ENCODE results near the gene CDKL4.
"Not testable (repeated sequence)": the region's sequence is repeated elsewhere in the genome, so short reads cannot be mapped to it uniquely, and the experiment has no call there.

CDKL4 gene

GRCh38 chr2:39171621-39172020 is 72.1 kb downstream of the CDKL4 start:
- FAIRE-seq (no peak), DNase-seq (ENCODE audit: insufficient read length, low spot score) (no peak)
- TF ChIP-seq PAX5 (IDR thresholded peaks at IDR 0.05; ENCODE audit: insufficient read depth, low read length, severe bottlenecking) (no peak), POLR2AphosphoS5 (IDR thresholded peaks at IDR 0.05; ENCODE audit: low read depth, low read length) (no peak), POLR2A (IDR thresholded peaks at IDR 0.05; ENCODE audit: low read depth, low read length) (no peak), POU2F2 (IDR thresholded peaks at IDR 0.05; ENCODE audit: low read depth, low read length) (no peak), TAF1 (IDR thresholded peaks at IDR 0.05; ENCODE audit: low read depth, low read length) (no peak), SPI1 (IDR thresholded peaks at IDR 0.05; ENCODE audit: low read depth, low read length) (no peak)

- no peak for FAIRE-seq
- TF ChIP-seq TAF1 (IDR thresholded peaks at IDR 0.05; ENCODE audit: low read depth, low read length): no peak
- TF ChIP-seq PAX5 (IDR thresholded peaks at IDR 0.05; ENCODE audit: insufficient read depth, low read length, severe bottlenecking): no peak
- no peak for TF ChIP-seq POLR2A (IDR thresholded peaks at IDR 0.05; ENCODE audit: low read depth, low read length)
- no peak for TF ChIP-seq POU2F2 (IDR thresholded peaks at IDR 0.05; ENCODE audit: low read depth, low read length)
- no peak for DNase-seq (ENCODE audit: insufficient read length, low spot score)
These were observed 79.7 kb downstream of the CDKL4 start for GRCh38 chr2:39164089-39164488.

- no peak for TF ChIP-seq POLR2AphosphoS5 (IDR thresholded peaks at IDR 0.05; ENCODE audit: low read depth, low read length)
- no peak for TF ChIP-seq SPI1 (IDR thresholded peaks at IDR 0.05; ENCODE audit: low read depth, low read length)
- TF ChIP-seq POLR2A (IDR thresholded peaks at IDR 0.05; ENCODE audit: low read depth, low read length): no peak
- no peak for TF ChIP-seq POU2F2 (IDR thresholded peaks at IDR 0.05; ENCODE audit: low read depth, low read length)
- no peak for TF ChIP-seq PAX5 (IDR thresholded peaks at IDR 0.05; ENCODE audit: insufficient read depth, low read length, severe bottlenecking)
- TF ChIP-seq TAF1 (IDR thresholded peaks at IDR 0.05; ENCODE audit: low read depth, low read length): no peak
- FAIRE-seq (no peak), DNase-seq (ENCODE audit: insufficient read length, low spot score) (no peak)
These were observed 82.8 kb downstream of the CDKL4 start for GRCh38 chr2:39160982-39161381.

GRCh38 chr2:39159283-39159682 is 84.5 kb downstream of the CDKL4 start:
- TF ChIP-seq POU2F2 (IDR thresholded peaks at IDR 0.05; ENCODE audit: low read depth, low read length) (no peak), POLR2A (IDR thresholded peaks at IDR 0.05; ENCODE audit: low read depth, low read length) (no peak), POLR2AphosphoS5 (IDR thresholded peaks at IDR 0.05; ENCODE audit: low read depth, low read length) (no peak), TAF1 (IDR thresholded peaks at IDR 0.05; ENCODE audit: low read depth, low read length) (no peak), SPI1 (IDR thresholded peaks at IDR 0.05; ENCODE audit: low read depth, low read length) (no peak), PAX5 (IDR thresholded peaks at IDR 0.05; ENCODE audit: insufficient read depth, low read length, severe bottlenecking) (no peak)
- no peak for DNase-seq (ENCODE audit: insufficient read length, low spot score)
- no peak for FAIRE-seq

GRCh38 chr2:39158351-39158750 is 85.4 kb downstream of the CDKL4 start:
- FAIRE-seq: no peak
- no peak for DNase-seq (ENCODE audit: insufficient read length, low spot score)
- TF ChIP-seq POLR2AphosphoS5 (IDR thresholded peaks at IDR 0.05; ENCODE audit: low read depth, low read length) (no peak), POU2F2 (IDR thresholded peaks at IDR 0.05; ENCODE audit: low read depth, low read length) (no peak), SPI1 (IDR thresholded peaks at IDR 0.05; ENCODE audit: low read depth, low read length) (no peak), TAF1 (IDR thresholded peaks at IDR 0.05; ENCODE audit: low read depth, low read length) (no peak), PAX5 (IDR thresholded peaks at IDR 0.05; ENCODE audit: insufficient read depth, low read length, severe bottlenecking) (no peak), POLR2A (IDR thresholded peaks at IDR 0.05; ENCODE audit: low read depth, low read length) (no peak)

GRCh38 chr2:39156846-39157245 is 86.9 kb downstream of the CDKL4 start:
- DNase-seq (ENCODE audit: insufficient read length, low spot score): no peak
- no peak for FAIRE-seq
- no peak for TF ChIP-seq PAX5 (IDR thresholded peaks at IDR 0.05; ENCODE audit: insufficient read depth, low read length, severe bottlenecking)
- TF ChIP-seq POU2F2 (IDR thresholded peaks at IDR 0.05; ENCODE audit: low read depth, low read length): no peak
- no peak for TF ChIP-seq POLR2A (IDR thresholded peaks at IDR 0.05; ENCODE audit: low read depth, low read length)
- TF ChIP-seq TAF1 (IDR thresholded peaks at IDR 0.05; ENCODE audit: low read depth, low read length): no peak
- TF ChIP-seq POLR2AphosphoS5 (IDR thresholded peaks at IDR 0.05; ENCODE audit: low read depth, low read length): no peak

- DNase-seq (ENCODE audit: insufficient read length, low spot score): no peak
- no peak for FAIRE-seq
- TF ChIP-seq POU2F2 (IDR thresholded peaks at IDR 0.05; ENCODE audit: low read depth, low read length): no peak
- no peak for TF ChIP-seq TAF1 (IDR thresholded peaks at IDR 0.05; ENCODE audit: low read depth, low read length)
- no peak for TF ChIP-seq POLR2AphosphoS5 (IDR thresholded peaks at IDR 0.05; ENCODE audit: low read depth, low read length)
- no peak for TF ChIP-seq SPI1 (IDR thresholded peaks at IDR 0.05; ENCODE audit: low read depth, low read length)
- TF ChIP-seq PAX5 (IDR thresholded peaks at IDR 0.05; ENCODE audit: insufficient read depth, low read length, severe bottlenecking): no peak
- no peak for TF ChIP-seq POLR2A (IDR thresholded peaks at IDR 0.05; ENCODE audit: low read depth, low read length)
These were observed 87.7 kb downstream of the CDKL4 start for GRCh38 chr2:39156107-39156506.

GRCh38 chr2:39155573-39155972 is 88.2 kb downstream of the CDKL4 start:
- not testable (repeated sequence) for FAIRE-seq; DNase-seq (ENCODE audit: insufficient read length, low spot score)

GRCh38 chr2:39154944-39155343 is 88.8 kb downstream of the CDKL4 start:
- no peak for DNase-seq (ENCODE audit: insufficient read length, low spot score)
- FAIRE-seq: no peak
- TF ChIP-seq POLR2AphosphoS5 (IDR thresholded peaks at IDR 0.05; ENCODE audit: low read depth, low read length) (no peak), POU2F2 (IDR thresholded peaks at IDR 0.05; ENCODE audit: low read depth, low read length) (no peak), PAX5 (IDR thresholded peaks at IDR 0.05; ENCODE audit: insufficient read depth, low read length, severe bottlenecking) (no peak), TAF1 (IDR thresholded peaks at IDR 0.05; ENCODE audit: low read depth, low read length) (no peak)

GRCh38 chr2:39153312-39153711 is 90.5 kb downstream of the CDKL4 start:
- TF ChIP-seq POLR2AphosphoS5 (IDR thresholded peaks at IDR 0.05; ENCODE audit: low read depth, low read length): no peak
- TF ChIP-seq POU2F2 (IDR thresholded peaks at IDR 0.05; ENCODE audit: low read depth, low read length): no peak
- no peak for TF ChIP-seq SPI1 (IDR thresholded peaks at IDR 0.05; ENCODE audit: low read depth, low read length)
- DNase-seq (ENCODE audit: insufficient read length, low spot score): no peak
- FAIRE-seq: no peak

- TF ChIP-seq POU2F2 (IDR thresholded peaks at IDR 0.05; ENCODE audit: low read depth, low read length): no peak
- TF ChIP-seq TAF1 (IDR thresholded peaks at IDR 0.05; ENCODE audit: low read depth, low read length): no peak
- TF ChIP-seq SPI1 (IDR thresholded peaks at IDR 0.05; ENCODE audit: low read depth, low read length): no peak
- TF ChIP-seq PAX5 (IDR thresholded peaks at IDR 0.05; ENCODE audit: insufficient read depth, low read length, severe bottlenecking): no peak
- TF ChIP-seq POLR2A (IDR thresholded peaks at IDR 0.05; ENCODE audit: low read depth, low read length): no peak
- TF ChIP-seq POLR2AphosphoS5 (IDR thresholded peaks at IDR 0.05; ENCODE audit: low read depth, low read length): no peak
- FAIRE-seq (no peak), DNase-seq (ENCODE audit: insufficient read length, low spot score) (no peak)
These were observed 91.3 kb downstream of the CDKL4 start for GRCh38 chr2:39152504-39152903.

All from GM12891 (cell line).